GM21737 (cell line): ENCODE results near the gene CCDC197.

Source experiments
- ATAC-seq: cut with Tn5 transposase; IDR thresholded peaks from one replicate; pipeline ENCODE4 v1.9.1; 2021; ENCODE audit warnings: mild to moderate bottlenecking, moderate library complexity; ENCODE audit not compliant: unreplicated experiment

CCDC197 gene

DNA sequence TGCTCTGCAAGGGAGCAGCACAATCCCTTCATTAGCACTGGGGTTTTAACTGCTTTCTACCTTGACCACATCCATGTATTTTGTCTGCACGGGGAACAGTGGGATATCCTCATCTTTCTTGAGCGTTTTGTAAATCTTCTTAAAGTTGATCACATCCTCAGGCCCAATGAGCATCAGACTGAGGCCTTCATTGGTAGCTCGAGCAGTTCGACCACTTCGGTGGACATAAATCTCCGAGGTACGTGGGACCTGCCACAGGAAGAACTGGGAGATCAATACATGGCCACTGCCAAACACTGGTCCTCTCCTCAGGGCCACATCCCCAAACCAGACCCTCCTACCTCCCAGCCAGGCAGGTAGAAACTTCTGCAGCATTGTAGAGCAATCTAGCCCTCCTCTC lies 57.8 kb downstream of the CCDC197 start:
- no peak for ATAC-seq

DNA sequence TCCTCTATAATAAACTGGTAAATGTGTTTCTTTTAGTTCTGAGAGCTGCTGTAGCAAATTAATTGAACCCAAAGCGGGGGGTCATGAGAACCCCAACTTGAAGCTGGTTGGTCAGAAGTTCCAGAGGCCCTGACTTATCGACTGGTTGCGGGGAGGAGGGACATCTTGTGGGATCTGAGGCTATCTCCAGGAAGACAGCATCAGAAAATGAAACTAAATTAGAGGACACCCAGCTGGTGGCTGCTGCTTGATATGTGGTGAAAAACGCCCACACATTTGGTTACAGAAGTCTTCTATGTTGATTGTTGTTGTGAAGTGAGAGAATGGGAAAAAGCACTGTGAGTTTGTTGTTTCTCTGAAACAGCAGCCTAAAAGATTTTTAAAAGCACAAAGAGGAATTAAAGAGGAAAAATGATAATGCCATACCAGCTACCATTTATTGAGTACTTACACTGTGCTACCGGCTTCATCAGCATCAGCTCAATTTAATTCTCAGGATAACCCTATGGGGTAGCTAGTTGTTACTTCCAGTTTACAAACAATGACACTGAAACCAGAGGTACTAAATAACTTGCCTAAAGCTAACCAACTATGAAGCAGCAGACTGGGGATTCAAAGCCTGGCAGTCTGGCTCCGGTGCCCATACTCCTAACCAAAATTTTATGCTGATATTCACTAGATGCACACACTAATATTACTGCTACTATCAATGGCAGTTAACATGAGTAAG lies 59.6 kb downstream of the CCDC197 start:
- no peak for ATAC-seq

GRCh38 chr14:94058128-94058673 lies 61.1 kb downstream of the CCDC197 start:
- no peak for ATAC-seq
